Esophagus muscularis mucosa (tissue), 4 donors: ENCODE data around the gene MAP2K5. TPM values are rescaled to one million over a fixed set of nuclear protein-coding genes. Genes with fewer than 3 reads are reported as not detected.

ENCODE experiments used
- DNase-seq: peaks from one replicate; pipeline ENCODE4 v3.0.0-alpha.2; 2017; ENCODE audit errors: extremely low spot score
- H3K27ac ChIP-seq, 4 donors: fragments of 200-600 bp; sonication (generic); replicated peaks in 1 of 4; 1 replicate in 3 of 4; 2 replicates in 1 of 4; pipeline ENCODE4 v1.5.1; 2016 to 2019; ENCODE audit warnings: mild to moderate bottlenecking in 1 of 4
- H3K27me3 ChIP-seq, 4 donors: fragments of 200-600 bp; sonication (generic); one replicate each; pipeline versions ENCODE4 v1.5.1 to v1.6.0; 2016 to 2019
- H3K36me3 ChIP-seq, 4 donors: fragments of 200-600 bp; sonication (generic); one replicate each; pipeline ENCODE4 v1.5.1; 2016 to 2019
- H3K4me1 ChIP-seq, 4 donors: fragments of 200-600 bp; sonication (generic); one replicate each; pipeline ENCODE4 v1.5.1; 2016 to 2019
- H3K4me3 ChIP-seq, 4 donors: fragments of 200-600 bp; sonication (generic); 1 replicate in 2 of 4; 2 replicates in 2 of 4; pipeline ENCODE4 v1.5.1; 2016 to 2019; ENCODE audit warnings: mild to moderate bottlenecking in 4 of 4, moderate library complexity in 1 of 4
- H3K9me3 ChIP-seq, 4 donors: fragments of 200-600 bp; sonication (generic); 1 replicate in 3 of 4; 2 replicates in 1 of 4; pipeline ENCODE4 v1.5.1; 2016 to 2019
- CTCF ChIP-seq, 3 experiments: fragments of 200-600 bp in 2 of 3; fragments of 450-650 bp in 1 of 3; sonication (generic) in 2 of 3; IDR thresholded peaks; one replicate each; pipeline ENCODE4 v1.5.1; 2017 to 2019; ENCODE audit warnings: antibody characterized with exemption in 3 of 3, mild to moderate bottlenecking in 2 of 3, moderate library complexity in 1 of 3
- EP300 ChIP-seq: sonication (generic); formaldehyde crosslinking; IDR thresholded peaks from one replicate; pipeline ENCODE4 v1.6.1; 2017; ENCODE audit warnings: antibody characterized with exemption
- POLR2A ChIP-seq: fragments of 450-650 bp; IDR thresholded peaks from one replicate; pipeline ENCODE4 v1.6.1; 2017; ENCODE audit warnings: antibody characterized with exemption, moderate library complexity, mild to moderate bottlenecking, low read depth
- POLR2AphosphoS5 ChIP-seq, 2 donors: sonication (generic); formaldehyde crosslinking; IDR thresholded peaks; one replicate each; pipeline ENCODE4 v1.6.1; 2017; ENCODE audit warnings: antibody characterized with exemption in 2 of 2
- WGBS: methylation state at CpG from one replicate; pipeline ENCODE4 v1.1.5; 2018; 5-methylcytosine and 5-hydroxymethylcytosine counted together
- intact Hi-C: fragments of 100-400 bp; cut with DNase I; formaldehyde crosslinking; loops from one replicate; pipeline ENCODE4 v1.15.1; 2023
- total RNA-seq, 4 donors: library from RNA; depleted of rRNA; stranded (reverse); fragments of >200 nt; gene quantifications; one replicate each; pipeline versions ENCODE4 v1.1.0 to v1.2.1, GENCODE V29; 2016

Gene MAP2K5
- total RNA-seq, 4 donors from 2014 or later, result 7.8 to 11.9 (median 10.6) TPM

GRCh38 chr15:67782691-67782991 is 240.1 kb downstream of the MAP2K5 start:
- Histone ChIP-seq H3K27ac (no peak overlapping the region), H3K9me3 (no peaks in the 10 kb centered on the region), H3K27me3 (no peaks in the 10 kb centered on the region), H3K36me3 (peaks cover 0 to 17% (median 8%) of the 10 kb centered on the region in 4 donors), H3K4me3 (no peak overlapping the region), H3K4me1 (no peaks in the 10 kb centered on the region)
- DNase-seq, result peak; percentile 60
- TF ChIP-seq EP300 (no peak), POLR2AphosphoS5 (IDR thresholded peaks at IDR 0.05) (no peak), CTCF (IDR thresholded peaks at IDR 0.05) (no peak), POLR2A (no peak)
- intact Hi-C loops, result no loop called here
- WGBS, result 73% methylated on average over 7 of the region's 7 CpGs

- no peak overlapping the region for H3K27ac ChIP-seq
- no peak for TF ChIP-seq POLR2AphosphoS5 (IDR thresholded peaks at IDR 0.05)
- no peak for TF ChIP-seq CTCF (IDR thresholded peaks at IDR 0.05)
- TF ChIP-seq EP300, result no peak
- no peak for TF ChIP-seq POLR2A
- no peaks in the 10 kb centered on the region for H3K9me3 ChIP-seq
- 93% methylated on average over 7 of the region's 7 CpGs for WGBS
- intact Hi-C loops, result no loop called here
- H3K4me1 ChIP-seq, result no peaks in the 10 kb centered on the region
- peak; percentile 37 for DNase-seq
- no peak overlapping the region for H3K4me3 ChIP-seq
- H3K36me3 ChIP-seq, result peaks cover 0 to 17% (median 8%) of the 10 kb centered on the region in 4 donors
- no peaks in the 10 kb centered on the region for H3K27me3 ChIP-seq
These were observed 240.8 kb downstream of the MAP2K5 start for GRCh38 chr15:67783303-67783702.

GRCh38 chr15:67784090-67784781 is 241.7 kb downstream of the MAP2K5 start:
- intact Hi-C loops, result no loop called here
- peaks cover 0 to 17% (median 8%) of the 10 kb centered on the region in 4 donors for H3K36me3 ChIP-seq
- TF ChIP-seq POLR2A (no peak), EP300 (no peak)
- H3K4me3 ChIP-seq, result no peak overlapping the region
- peak; percentile 55 for DNase-seq
- no peaks in the 10 kb centered on the region for H3K27me3 ChIP-seq
- no peak overlapping the region for H3K27ac ChIP-seq
- WGBS, result 62% methylated on average over 4 of the region's 4 CpGs
- no peaks in the 10 kb centered on the region for H3K4me1 ChIP-seq
- H3K9me3 ChIP-seq, result no peaks in the 10 kb centered on the region

GRCh38 chr15:67784856-67785430 is 242.4 kb downstream of the MAP2K5 start:
- H3K36me3 ChIP-seq, result peaks cover 0 to 17% (median 9%) of the 10 kb centered on the region in 4 donors
- no peak overlapping the region for H3K4me3 ChIP-seq
- H3K27ac ChIP-seq, result no peak overlapping the region
- H3K9me3 ChIP-seq, result no peaks in the 10 kb centered on the region
- no peaks in the 10 kb centered on the region for H3K27me3 ChIP-seq
- peak; percentile 57 for DNase-seq
- no peak for TF ChIP-seq CTCF (IDR thresholded peaks at IDR 0.05)
- TF ChIP-seq POLR2A, result no peak
- TF ChIP-seq POLR2AphosphoS5 (IDR thresholded peaks at IDR 0.05), result no peak
- TF ChIP-seq EP300, result no peak
- WGBS, result 83% methylated on average over 12 of the region's 12 CpGs
- H3K4me1 ChIP-seq, result no peaks in the 10 kb centered on the region
- intact Hi-C loops, result no loop called here

GRCh38 chr15:67785431-67785830 is 242.9 kb downstream of the MAP2K5 start:
- Histone ChIP-seq H3K27ac (no peak overlapping the region), H3K4me3 (no peak overlapping the region), H3K9me3 (no peaks in the 10 kb centered on the region), H3K27me3 (no peaks in the 10 kb centered on the region), H3K4me1 (no peaks in the 10 kb centered on the region), H3K36me3 (peaks cover 0 to 17% (median 10%) of the 10 kb centered on the region in 4 donors)
- WGBS, result 86% methylated on average over 5 of the region's 5 CpGs
- TF ChIP-seq POLR2AphosphoS5 (IDR thresholded peaks at IDR 0.05) (no peak), POLR2A (no peak), CTCF (IDR thresholded peaks at IDR 0.05) (no peak), EP300 (no peak)
- DNase-seq, result peak; percentile 37
- intact Hi-C loops, result no loop called here
